Epidermal melanocyte (primary cell): ENCODE measurements around the gene PSME3IP1.
A peak's percentile ranks its signal among the peaks of the same experiment; 100 is the strongest.

ENCODE experiments used
- DNase-seq: peaks from one replicate; pipeline ENCODE4 v3.0.0; 2011; ENCODE audit warnings: low spot score; ENCODE audit not compliant: insufficient read length

PSME3IP1 gene

GRCh38 chr16:57169327-57169726 is 16.5 kb downstream of the PSME3IP1 start:
- DNase-seq: no peak

- no peak for DNase-seq
These were observed 17.9 kb downstream of the PSME3IP1 start for GRCh38 chr16:57167953-57168352.

GRCh38 chr16:57167538-57167937 is 18.3 kb downstream of the PSME3IP1 start:
- DNase-seq: no peak

- DNase-seq: no peak
These were observed 18.9 kb downstream of the PSME3IP1 start for GRCh38 chr16:57166951-57167350.

- no peak for DNase-seq
These were observed 19.4 kb downstream of the PSME3IP1 start for GRCh38 chr16:57166451-57166850.

- DNase-seq: peak; percentile 77
These were observed 19.9 kb downstream of the PSME3IP1 start for GRCh38 chr16:57165938-57166337.

- no peak for DNase-seq
These were observed 20.4 kb downstream of the PSME3IP1 start for GRCh38 chr16:57165483-57165882.

GRCh38 chr16:57163842-57164241 is 22.0 kb downstream of the PSME3IP1 start:
- DNase-seq: no peak

- no peak for DNase-seq
These were observed 26.4 kb downstream of the PSME3IP1 start for GRCh38 chr16:57159447-57159846.

- DNase-seq: no peak
These were observed 28.3 kb downstream of the PSME3IP1 start for GRCh38 chr16:57157533-57157932.

- DNase-seq: no peak
These were observed 29.5 kb downstream of the PSME3IP1 start for GRCh38 chr16:57156351-57156703.

GRCh38 chr16:57155702-57156350 is 30.0 kb downstream of the PSME3IP1 start:
- no peak for DNase-seq

- DNase-seq: no peak
These were observed 32.0 kb downstream of the PSME3IP1 start for GRCh38 chr16:57153841-57154240.

GRCh38 chr16:57152096-57153093 is 33.4 kb downstream of the PSME3IP1 start:
- DNase-seq: no peak

GRCh38 chr16:57151369-57151768 is 34.5 kb downstream of the PSME3IP1 start:
- peak; percentile 1 for DNase-seq

GRCh38 chr16:57150682-57151330 is 35.0 kb downstream of the PSME3IP1 start:
- DNase-seq: peak; percentile 4

- no peak for DNase-seq
These were observed 36.4 kb downstream of the PSME3IP1 start for GRCh38 chr16:57149391-57149790.

- DNase-seq: no peak
These were observed 37.4 kb downstream of the PSME3IP1 start for GRCh38 chr16:57148481-57148880.

GRCh38 chr16:57147381-57148221 is 38.2 kb downstream of the PSME3IP1 start:
- peak; percentile 29 for DNase-seq

GRCh38 chr16:57146735-57147134 is 39.1 kb downstream of the PSME3IP1 start:
- DNase-seq: no peak

- DNase-seq: no peak
These were observed 39.7 kb downstream of the PSME3IP1 start for GRCh38 chr16:57146040-57146647.
